GM04503 (cell line): Measurements from ENCODE around the gene PLXNA2.
A peak's percentile ranks its signal among the peaks of the same experiment; 100 is the strongest.

Experiments used
- DNase-seq: peaks from one replicate; pipeline ENCODE4 v3.0.0-alpha.2; 2012; ENCODE audit warnings: low read depth

Gene PLXNA2

GRCh38 chr1:208019257-208019656 lies 224.9 kb downstream of the PLXNA2 start:
- DNase-seq: no peak

- no peak for DNase-seq
Observed at GRCh38 chr1:208015255-208015654, 228.9 kb downstream of the PLXNA2 start.

GRCh38 chr1:208013210-208013609 lies 231.0 kb downstream of the PLXNA2 start:
- no peak for DNase-seq

GRCh38 chr1:208012721-208013120 lies 231.5 kb downstream of the PLXNA2 start:
- DNase-seq: no peak

GRCh38 chr1:208010487-208011071 lies 233.6 kb downstream of the PLXNA2 start:
- no peak for DNase-seq

GRCh38 chr1:208009706-208010444 lies 234.3 kb downstream of the PLXNA2 start:
- DNase-seq: no peak

GRCh38 chr1:208009303-208009702 lies 234.9 kb downstream of the PLXNA2 start:
- no peak for DNase-seq

GRCh38 chr1:208008534-208008933 lies 235.7 kb downstream of the PLXNA2 start:
- DNase-seq: no peak

GRCh38 chr1:208007938-208008342 lies 236.2 kb downstream of the PLXNA2 start:
- peak; percentile 47 for DNase-seq

GRCh38 chr1:208007319-208007937 lies 236.8 kb downstream of the PLXNA2 start:
- DNase-seq: no peak

GRCh38 chr1:208006258-208006920 lies 237.8 kb downstream of the PLXNA2 start:
- no peak for DNase-seq

- peak; percentile 31 for DNase-seq
Observed at GRCh38 chr1:208004851-208005250, 239.3 kb downstream of the PLXNA2 start.

GRCh38 chr1:208003241-208003640 lies 240.9 kb downstream of the PLXNA2 start:
- DNase-seq: no peak

- DNase-seq: no peak
Observed at GRCh38 chr1:208002672-208003071, 241.5 kb downstream of the PLXNA2 start.

GRCh38 chr1:208002078-208002477 lies 242.1 kb downstream of the PLXNA2 start:
- no peak for DNase-seq

GRCh38 chr1:208000504-208000903 lies 243.7 kb downstream of the PLXNA2 start:
- DNase-seq: no peak

- DNase-seq: no peak
Observed at GRCh38 chr1:207999972-208000371, 244.2 kb downstream of the PLXNA2 start.

- no peak for DNase-seq
Observed at GRCh38 chr1:207999274-207999915, 244.8 kb downstream of the PLXNA2 start.

- no peak for DNase-seq
Observed at GRCh38 chr1:207998691-207999090, 245.5 kb downstream of the PLXNA2 start.

GRCh38 chr1:207997486-207998268 lies 246.5 kb downstream of the PLXNA2 start:
- DNase-seq: no peak

- DNase-seq: no peak
Observed at GRCh38 chr1:207996636-207997035, 247.5 kb downstream of the PLXNA2 start.

- no peak for DNase-seq
Observed at GRCh38 chr1:207995576-207995975, 248.6 kb downstream of the PLXNA2 start.
